Testis (tissue), 2 donors: Measurements from ENCODE around the gene SLC10A4.

ENCODE experiments used
- POLR2A ChIP-seq: fragments of 450-650 bp; IDR thresholded peaks from one replicate; pipeline ENCODE4 v1.6.1; 2017; ENCODE audit warnings: antibody characterized with exemption, mild to moderate bottlenecking, moderate library complexity
- TF ChIP-seq, protein P1 (sequence below), 3 experiments: fragments of 450-650 bp in 2 of 3; fragments of 200-600 bp in 1 of 3; sonication (generic) in 1 of 3; IDR thresholded peaks; one replicate each; pipeline ENCODE4 v1.5.1; 2016 to 2019; ENCODE audit warnings: antibody characterized with exemption in 3 of 3, mild to moderate bottlenecking in 2 of 3, moderate library complexity in 1 of 3

DNA sequence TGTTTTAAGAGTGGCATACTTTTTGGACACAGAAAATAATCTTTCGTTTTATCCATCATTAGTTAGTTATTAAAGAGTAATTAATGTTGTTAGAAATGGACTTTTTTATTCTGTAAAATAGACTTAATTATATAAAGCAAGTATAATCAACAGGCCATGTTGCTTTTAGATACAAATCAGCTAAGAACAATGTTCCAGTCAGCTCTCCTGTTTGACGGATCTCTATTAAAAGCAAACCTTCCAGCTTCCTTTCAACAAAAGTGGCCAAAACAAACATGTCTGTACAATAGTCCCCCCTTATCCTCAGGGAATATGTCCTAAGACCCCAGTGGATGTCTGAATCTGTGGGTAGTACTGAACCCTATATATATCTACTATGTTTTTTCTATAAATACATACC lies 4.9 kb upstream of the SLC10A4 start:
- TF ChIP-seq, protein P1, sequence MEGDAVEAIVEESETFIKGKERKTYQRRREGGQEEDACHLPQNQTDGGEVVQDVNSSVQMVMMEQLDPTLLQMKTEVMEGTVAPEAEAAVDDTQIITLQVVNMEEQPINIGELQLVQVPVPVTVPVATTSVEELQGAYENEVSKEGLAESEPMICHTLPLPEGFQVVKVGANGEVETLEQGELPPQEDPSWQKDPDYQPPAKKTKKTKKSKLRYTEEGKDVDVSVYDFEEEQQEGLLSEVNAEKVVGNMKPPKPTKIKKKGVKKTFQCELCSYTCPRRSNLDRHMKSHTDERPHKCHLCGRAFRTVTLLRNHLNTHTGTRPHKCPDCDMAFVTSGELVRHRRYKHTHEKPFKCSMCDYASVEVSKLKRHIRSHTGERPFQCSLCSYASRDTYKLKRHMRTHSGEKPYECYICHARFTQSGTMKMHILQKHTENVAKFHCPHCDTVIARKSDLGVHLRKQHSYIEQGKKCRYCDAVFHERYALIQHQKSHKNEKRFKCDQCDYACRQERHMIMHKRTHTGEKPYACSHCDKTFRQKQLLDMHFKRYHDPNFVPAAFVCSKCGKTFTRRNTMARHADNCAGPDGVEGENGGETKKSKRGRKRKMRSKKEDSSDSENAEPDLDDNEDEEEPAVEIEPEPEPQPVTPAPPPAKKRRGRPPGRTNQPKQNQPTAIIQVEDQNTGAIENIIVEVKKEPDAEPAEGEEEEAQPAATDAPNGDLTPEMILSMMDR (IDR thresholded peaks at IDR 0.05) = no peak
- TF ChIP-seq POLR2A = no peak
